HG03354 (cell line): ENCODE results near the gene PTPRA.
"Not testable (repeated sequence)": the region's sequence is repeated elsewhere in the genome, so short reads cannot be mapped to it uniquely, and the experiment has no call there.

Experiments
- ATAC-seq: cut with Tn5 transposase; IDR thresholded peaks from one replicate; pipeline ENCODE4 v1.9.1; 2021; ENCODE audit warnings: mild to moderate bottlenecking; ENCODE audit not compliant: unreplicated experiment, poor library complexity, severe bottlenecking

Gene PTPRA

GRCh38 chr20:2873010-2873746 lies at the start of gene PTPRA:
TSS of gene PTPRA (plus strand) at chr20:2873481. CDS start at chr20:2964278, 90,797 bp downstream.
- ATAC-seq = peak; percentile 91

- ATAC-seq = no peak
These were observed 47.5 kb upstream of the PTPRA start for GRCh38 chr20:2825761-2826160.

GRCh38 chr20:2826655-2827054 lies 46.6 kb upstream of the PTPRA start:
- no peak for ATAC-seq

GRCh38 chr20:2829376-2829775 lies 43.9 kb upstream of the PTPRA start:
- ATAC-seq = no peak

GRCh38 chr20:2831206-2831605 lies 42.1 kb upstream of the PTPRA start:
- not testable (repeated sequence) for ATAC-seq

- ATAC-seq = no peak
These were observed 39.5 kb upstream of the PTPRA start for GRCh38 chr20:2833761-2834160.

GRCh38 chr20:2834401-2835110 lies 38.7 kb upstream of the PTPRA start:
- no peak for ATAC-seq

- ATAC-seq = no peak
These were observed 37.9 kb upstream of the PTPRA start for GRCh38 chr20:2835331-2835796.

GRCh38 chr20:2836035-2836434 lies 37.2 kb upstream of the PTPRA start:
- no peak for ATAC-seq

- no peak for ATAC-seq
These were observed 35.9 kb upstream of the PTPRA start for GRCh38 chr20:2837221-2837960.

- no peak for ATAC-seq
These were observed 35.0 kb upstream of the PTPRA start for GRCh38 chr20:2838170-2838797.

GRCh38 chr20:2838847-2839671 lies 34.2 kb upstream of the PTPRA start:
- no peak for ATAC-seq

GRCh38 chr20:2839732-2840137 lies 33.5 kb upstream of the PTPRA start:
- no peak for ATAC-seq

- peak; percentile 97 for ATAC-seq
These were observed 32.9 kb upstream of the PTPRA start, which contains the start of the genes PCED1A and VPS16 for GRCh38 chr20:2840138-2840966. TSS of gene PCED1A (minus strand) at chr20:2840655. CDS start at chr20:2839912, 743 bp downstream. TSS of gene VPS16 (plus strand) at chr20:2840745. CDS start at chr20:2840775, 30 bp downstream.

GRCh38 chr20:2840967-2841531 lies 32.2 kb upstream of the PTPRA start:
- ATAC-seq = peak; percentile 38

- no peak for ATAC-seq
These were observed 27.7 kb upstream of the PTPRA start for GRCh38 chr20:2845607-2846006.

- ATAC-seq = no peak
These were observed 26.6 kb upstream of the PTPRA start for GRCh38 chr20:2846698-2847097.

GRCh38 chr20:2847802-2848201 lies 25.5 kb upstream of the PTPRA start:
- ATAC-seq = no peak
